Iris pigment epithelial cell (primary cell): ENCODE results near the gene SLC9A9.

Experiments
- DNase-seq: peaks from one replicate; pipeline ENCODE4 v3.0.0-alpha.2; 2011; ENCODE audit warnings: low read depth

The SLC9A9 gene

DNA sequence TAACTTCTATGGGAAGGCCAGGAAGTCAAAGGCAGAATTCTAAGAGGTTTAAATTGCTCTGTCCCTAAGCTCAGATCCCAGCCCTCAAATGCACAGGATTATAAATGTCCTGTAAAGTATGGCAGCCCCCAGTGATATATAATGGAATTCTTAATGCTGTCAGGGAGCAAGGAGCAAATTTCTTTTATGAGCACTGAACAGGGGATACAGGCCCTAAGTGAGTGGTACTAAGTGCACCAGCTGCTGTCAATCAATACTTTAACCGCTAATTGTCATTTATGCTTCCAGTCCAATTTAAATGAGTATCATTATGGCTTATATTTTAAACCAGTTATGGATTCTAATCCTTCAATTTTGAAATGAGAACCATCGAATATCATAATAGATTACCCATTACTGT is 4.7 kb downstream of the SLC9A9 start:
- no peak for DNase-seq

- DNase-seq = no peak
Measured at GRCh38 chr3:143840636-143841035, 7.6 kb downstream of the SLC9A9 start.

DNA sequence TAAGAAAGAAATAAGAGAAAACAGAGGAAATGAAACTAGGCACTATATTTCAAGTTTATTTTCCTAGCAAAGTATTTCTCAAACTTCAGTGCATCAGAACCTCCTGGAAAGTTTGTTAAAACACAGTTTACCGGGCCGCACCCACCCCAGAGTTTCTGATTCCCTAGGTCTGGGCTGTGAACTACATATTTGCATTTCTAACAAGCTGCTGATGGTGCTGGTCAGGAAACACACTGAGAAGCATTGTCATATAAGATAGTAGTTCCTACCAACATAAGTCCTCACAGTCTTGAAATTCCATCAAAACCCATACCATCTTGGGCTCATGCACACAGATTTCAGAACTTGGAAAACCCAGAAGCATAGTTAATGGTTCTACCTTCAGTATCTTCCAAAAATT is 8.3 kb downstream of the SLC9A9 start:
- DNase-seq = no peak

DNA sequence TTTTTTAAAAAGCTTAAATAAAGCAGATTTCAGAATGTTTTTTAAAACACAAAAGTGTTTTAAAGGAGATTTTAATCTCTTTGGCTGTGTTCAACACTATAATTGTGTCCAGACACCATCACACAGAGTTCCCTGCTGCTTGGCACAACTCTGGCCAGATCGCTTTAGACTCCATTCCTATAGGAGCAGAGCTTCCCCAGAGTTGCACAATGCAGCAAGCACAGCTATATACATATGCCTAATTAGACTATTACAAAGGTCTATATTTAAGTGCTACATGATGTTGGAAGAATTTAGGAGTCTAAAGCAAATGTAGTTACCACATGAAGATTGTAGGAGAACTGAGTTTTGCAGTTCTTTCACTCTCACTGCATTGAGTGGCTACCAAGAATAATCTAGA is 11.2 kb downstream of the SLC9A9 start:
- no peak for DNase-seq

DNA sequence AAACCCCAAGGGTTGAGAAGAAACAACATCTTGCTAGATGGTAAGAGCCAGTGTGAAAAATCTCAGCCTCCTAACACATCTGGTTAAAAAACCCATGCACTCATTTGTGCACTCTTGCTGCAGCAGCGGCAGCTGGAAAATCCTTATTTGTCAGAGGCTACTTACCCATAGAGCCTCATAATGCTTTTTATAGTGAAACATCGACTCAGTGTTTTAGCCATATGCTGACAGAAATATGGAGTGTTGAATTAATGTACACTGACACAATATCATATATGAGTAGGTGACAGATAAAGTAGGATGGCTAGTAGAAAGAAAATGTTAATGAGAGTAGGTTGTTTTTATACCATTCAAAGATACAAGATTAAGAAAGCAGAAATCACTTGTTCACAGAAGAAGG is 13.0 kb downstream of the SLC9A9 start:
- DNase-seq = no peak

DNA sequence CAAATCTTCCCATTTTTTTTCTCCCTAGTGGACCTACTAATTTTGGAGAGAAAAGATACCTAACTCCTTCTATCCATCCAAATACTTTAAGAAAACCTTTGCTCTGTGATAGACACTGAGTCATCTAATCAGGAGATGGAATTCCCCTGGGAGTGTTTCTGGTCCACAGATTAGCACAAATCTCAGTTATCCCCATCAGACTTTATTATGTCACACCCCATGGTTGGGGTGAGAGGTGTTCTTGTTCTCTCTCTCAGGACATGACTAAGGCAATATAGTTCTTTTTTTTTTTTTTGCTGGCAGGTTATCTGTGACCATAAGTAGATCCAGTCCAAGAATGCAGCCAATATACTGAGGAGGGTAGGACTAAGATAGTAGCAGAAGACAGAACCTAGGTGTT is 15.8 kb downstream of the SLC9A9 start:
- peak; percentile 38 for DNase-seq

- no peak for DNase-seq
Measured at GRCh38 chr3:143831994-143832393, 16.3 kb downstream of the SLC9A9 start.

- peak; percentile 52 for DNase-seq
Measured at GRCh38 chr3:143831208-143831607, 17.1 kb downstream of the SLC9A9 start.

- no peak for DNase-seq
Measured at GRCh38 chr3:143830786-143831185, 17.5 kb downstream of the SLC9A9 start.

DNA sequence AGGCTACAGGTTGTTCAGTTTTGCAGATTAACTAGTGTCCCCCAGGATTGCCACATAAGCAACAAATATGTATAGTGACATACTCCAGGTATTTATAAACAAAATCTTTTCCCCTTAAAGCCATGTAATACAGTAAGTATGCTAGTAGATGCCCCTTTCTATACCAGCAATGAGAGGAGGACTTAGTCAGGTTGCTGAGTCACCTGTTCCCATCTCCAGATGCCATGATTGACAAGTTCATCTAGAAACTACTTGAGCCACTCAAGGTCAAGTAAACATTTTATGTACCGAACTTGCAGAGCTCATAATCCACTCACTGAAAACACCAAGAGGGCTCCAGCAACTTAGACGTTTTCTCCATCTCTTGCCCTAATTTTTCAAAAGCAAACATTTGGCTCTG is 18.2 kb downstream of the SLC9A9 start:
- DNase-seq = peak; percentile 33

GRCh38 chr3:143827425-143827824 is 20.8 kb downstream of the SLC9A9 start:
- DNase-seq = no peak

DNA sequence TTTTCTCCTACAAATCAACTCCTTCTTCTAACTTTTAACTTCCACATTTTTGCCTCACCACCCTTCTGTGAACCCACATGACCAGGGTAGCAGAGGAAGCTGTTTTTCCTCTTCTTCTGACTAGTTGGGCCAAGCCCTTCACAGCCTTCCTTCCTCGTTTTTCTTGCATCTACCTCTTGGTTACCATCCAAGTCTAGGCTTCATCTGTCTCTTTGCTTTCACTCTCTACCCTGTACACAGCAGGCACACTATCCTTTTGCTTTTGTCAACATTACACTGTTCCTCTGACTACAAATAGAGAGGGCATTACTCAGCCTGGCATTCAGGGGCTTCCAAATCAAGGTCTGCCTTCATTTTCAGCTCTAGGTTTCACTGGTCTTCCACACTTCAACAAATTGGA is 22.0 kb downstream of the SLC9A9 start:
- DNase-seq = no peak

DNA sequence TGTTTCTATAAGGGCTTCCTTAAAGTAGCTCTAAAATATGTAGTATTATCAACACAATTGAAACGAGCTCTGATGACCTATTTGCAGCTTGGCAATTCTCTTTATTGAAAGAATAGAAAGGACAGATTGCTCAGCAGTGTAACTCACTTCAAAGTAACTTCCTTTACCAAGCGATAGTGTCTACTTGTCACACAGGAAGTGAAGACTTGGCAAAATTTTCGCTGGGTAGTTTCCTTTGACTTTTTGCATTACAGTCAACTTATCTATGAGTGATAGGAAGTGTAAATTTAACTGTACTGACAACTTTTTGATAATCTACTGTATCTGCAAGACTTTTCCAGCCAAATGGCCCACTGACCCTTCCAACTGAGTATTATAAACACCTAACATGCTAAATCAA is 22.8 kb downstream of the SLC9A9 start:
- no peak for DNase-seq

DNA sequence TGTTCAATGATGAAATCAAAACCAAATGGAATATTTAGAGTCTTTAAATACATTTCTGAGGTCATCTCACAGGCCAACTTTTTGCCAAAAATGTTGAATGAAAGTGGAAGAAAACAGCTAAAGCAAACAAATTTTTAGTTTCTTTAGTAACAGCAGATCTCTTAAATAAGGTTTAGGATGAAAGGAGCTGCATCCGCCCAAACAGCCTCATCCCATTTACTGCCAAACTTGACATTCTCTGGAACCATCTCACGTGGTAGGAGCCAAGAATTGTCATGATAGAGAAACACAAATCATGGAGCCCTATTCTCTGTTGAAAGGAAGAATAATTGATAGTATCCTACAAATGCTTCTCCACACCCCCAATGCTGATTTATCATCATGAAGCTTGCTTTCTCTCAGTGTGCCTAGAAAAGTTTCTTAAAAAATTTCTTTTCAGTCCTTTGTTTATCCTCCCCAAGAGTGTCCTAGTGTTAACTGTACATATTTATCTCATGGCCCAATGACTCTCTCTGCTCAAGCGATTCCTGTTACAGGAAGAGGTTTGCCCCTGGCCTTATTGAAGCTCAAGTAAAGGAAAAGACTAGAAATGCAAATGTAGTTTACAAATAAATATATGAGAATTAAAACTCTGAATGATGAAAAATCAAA is 23.4 kb downstream of the SLC9A9 start:
- no peak for DNase-seq

GRCh38 chr3:143822798-143823197 is 25.5 kb downstream of the SLC9A9 start:
- DNase-seq = no peak

GRCh38 chr3:143822374-143822773 is 25.9 kb downstream of the SLC9A9 start:
- DNase-seq = no peak

DNA sequence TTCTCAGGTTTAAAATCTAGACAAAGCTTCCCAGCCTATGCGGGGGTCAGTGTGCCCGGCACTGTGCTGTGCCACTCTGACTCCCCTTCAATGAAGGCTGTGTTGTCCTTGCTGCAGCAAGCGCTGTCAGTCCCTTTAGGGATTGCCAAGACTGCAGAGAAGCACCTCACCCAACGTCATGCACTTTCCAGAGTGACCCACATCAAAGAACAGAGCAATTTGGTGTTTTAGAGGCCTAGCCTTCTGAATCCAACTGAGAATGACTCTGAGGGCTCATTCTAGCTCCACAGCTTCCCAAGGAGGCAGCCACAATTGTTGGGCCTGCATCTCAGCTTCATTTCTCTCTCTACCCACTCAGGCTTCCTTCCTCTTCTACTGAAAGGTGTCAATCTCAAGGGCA is 26.4 kb downstream of the SLC9A9 start:
- DNase-seq = no peak

DNA sequence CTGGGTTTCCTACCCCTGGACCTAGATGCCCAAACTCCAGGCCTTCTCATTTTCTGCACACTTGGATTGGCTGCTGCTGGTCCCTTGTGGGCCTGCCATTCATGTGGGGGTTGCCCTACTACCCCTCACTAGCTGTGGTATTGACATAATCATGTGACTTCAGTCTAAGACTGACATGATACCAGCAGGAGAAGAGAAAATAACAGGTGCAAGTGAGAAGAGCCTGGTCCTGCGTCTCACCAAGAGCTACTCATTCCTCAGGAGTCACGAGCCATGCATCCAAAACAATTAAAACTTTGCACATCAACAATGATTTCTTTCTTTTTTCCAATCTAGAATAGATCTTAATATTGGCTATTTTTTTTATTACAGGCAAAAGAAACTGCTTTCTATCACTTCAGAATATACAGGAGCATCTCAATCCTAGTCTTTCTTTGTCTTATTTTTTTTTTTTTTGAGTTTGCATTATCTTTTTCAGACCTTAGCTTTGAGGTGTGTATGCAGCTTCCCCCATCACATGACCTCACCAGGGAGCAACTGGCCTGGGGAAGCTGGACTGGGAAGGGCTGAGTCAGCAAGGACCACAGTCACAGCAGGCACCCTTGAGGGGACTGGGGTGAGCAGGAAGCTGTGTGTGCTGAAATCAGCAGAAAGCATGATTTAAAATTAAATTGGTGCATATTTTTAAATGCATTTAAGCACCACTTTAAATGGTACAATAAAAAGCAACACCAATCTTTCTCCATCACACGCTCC is 27.6 kb downstream of the SLC9A9 start:
- no peak for DNase-seq

- no peak for DNase-seq
Measured at GRCh38 chr3:143819890-143820289, 28.4 kb downstream of the SLC9A9 start.

DNA sequence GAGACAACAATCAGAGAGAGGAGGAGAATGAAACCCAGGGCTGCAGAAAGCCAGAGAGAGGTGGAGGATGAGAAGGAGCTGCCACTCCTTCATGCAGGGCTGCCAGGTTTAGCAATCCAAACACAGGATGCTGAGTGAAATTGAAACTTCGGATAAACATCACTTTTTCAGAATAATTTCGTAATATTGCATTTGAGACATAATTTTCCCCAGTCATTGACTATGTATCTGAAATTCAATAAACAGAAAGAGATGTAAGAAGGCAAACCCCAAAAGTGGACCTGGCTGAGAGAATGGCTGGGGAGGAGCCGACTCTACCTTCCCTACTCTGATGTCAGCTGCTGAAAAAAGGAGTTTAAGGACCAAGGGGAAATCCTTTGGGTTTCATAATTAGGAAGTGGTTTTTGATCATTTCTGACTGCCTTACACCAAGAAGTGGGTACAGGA is 33.8 kb downstream of the SLC9A9 start:
- no peak for DNase-seq

GRCh38 chr3:143812481-143812880 is 35.8 kb downstream of the SLC9A9 start:
- no peak for DNase-seq

DNA sequence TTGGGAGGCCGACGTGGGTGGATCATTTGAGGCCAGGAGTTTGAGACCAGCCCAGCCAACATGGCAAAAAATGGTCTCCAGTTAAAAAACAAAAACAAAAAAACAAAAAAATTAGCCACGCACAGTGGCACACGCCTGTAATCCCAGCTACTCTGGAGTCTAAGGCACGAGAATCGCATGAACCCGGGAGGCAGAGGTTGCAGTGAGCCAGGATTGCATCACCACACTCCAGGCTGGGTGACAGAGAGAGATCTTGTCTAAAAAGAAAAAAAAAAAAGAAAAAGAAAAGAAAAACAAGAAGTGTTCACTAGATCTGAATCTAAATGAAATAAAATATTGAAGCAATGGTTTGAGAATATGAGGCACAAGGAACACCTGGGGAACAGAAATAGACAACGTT is 36.7 kb downstream of the SLC9A9 start:
- DNase-seq = no peak

GRCh38 chr3:143810953-143811265 is 37.4 kb downstream of the SLC9A9 start:
- DNase-seq = no peak
